GM12874 (cell line): Measurements from ENCODE around the gene C15orf39.

Source experiments
- CTCF ChIP-seq: IDR thresholded peaks from 2 replicates; pipeline ENCODE4 v1.5.1; 2011; ENCODE audit warnings: low read depth, mild to moderate bottlenecking, control low read depth, low read length, moderate library complexity; ENCODE audit not compliant: insufficient read depth

The C15orf39 gene

GRCh38 chr15:75211436-75212199 is 9.9 kb downstream of the C15orf39 start:
- TF ChIP-seq CTCF: no peak

DNA sequence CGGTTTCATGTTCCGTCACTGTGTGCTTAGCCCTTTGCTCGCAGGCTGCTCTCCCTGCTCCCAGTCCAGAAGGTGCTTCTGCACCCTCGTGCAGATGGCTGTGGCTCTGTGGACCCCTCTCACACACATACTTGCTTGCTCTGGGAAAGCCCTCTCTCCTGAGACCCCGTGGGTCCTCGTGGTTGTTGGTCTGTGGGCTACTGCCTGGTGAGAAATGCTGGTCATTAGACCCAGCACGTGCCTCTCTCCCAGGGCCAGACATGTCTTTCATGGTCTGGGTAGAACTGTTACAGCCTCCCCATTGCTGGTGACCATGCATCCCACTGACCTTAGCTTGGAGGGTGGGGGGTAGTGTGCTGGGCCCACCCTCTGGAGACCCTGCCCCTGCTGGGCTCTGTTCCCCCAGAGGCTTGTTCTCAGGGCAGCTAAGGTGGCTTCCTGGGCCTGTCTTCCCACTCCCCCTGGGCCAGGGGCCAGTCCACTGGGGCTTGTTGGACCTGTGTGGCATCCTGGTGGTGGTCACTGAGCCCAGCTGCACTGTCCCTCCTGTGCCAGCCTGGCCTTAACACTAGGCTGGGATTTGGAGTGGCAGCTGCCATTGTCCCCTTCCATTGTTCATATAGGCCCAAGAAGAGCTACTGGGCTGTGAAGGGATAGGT is 10.6 kb downstream of the C15orf39 start:
- TF ChIP-seq CTCF: no peak

DNA sequence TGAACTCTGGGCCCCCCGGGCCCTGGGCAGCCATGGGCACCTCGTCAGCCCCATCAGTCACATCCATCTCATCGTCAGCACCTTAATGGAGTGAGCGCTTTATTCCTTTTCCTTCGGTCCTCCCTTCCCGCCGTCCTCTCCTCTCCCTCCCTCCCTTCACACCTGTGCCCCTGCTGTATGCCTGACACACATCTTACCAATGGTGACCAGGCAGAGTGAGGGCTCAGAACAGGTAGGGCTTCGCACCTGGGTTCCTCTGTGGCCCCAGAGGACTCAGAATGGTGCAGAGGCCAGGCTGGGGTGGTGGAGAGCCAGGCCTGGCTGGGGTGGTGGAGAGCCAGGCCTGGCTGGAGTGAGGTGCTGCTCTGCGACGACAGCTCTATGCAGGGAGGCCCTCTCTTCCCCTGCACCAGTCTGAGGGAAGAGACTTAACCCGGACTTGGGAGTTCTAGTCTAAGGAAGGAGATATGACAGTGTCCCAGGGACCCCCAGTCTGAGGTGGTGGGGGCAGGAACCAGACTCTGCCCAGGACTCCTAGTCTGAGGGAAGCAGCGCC is 11.6 kb downstream of the C15orf39 start:
- no peak for TF ChIP-seq CTCF

DNA sequence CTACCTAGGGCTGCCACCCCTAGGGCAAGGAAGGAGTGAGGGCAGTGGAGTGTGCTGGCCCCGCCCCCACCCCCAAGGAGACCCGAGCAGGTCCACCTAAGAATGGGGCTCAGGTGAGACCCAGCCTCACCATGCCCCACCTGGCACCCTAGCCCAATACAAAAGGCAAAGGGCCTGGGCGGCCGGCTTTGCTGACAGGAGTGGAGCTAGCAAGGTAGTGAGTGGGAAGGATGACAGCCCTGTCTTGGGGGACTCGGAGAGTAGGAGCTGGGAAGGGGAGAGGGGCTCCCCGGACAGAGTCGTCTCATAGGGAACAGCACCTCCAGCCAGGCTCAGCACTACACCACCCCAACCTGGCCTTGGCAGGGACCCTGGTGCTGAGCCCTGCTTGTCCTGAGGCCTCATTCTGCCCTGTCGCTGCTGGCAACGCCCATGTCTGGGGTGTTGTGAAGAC is 12.1 kb downstream of the C15orf39 start:
- no peak for TF ChIP-seq CTCF

GRCh38 chr15:75214293-75215096 is 12.8 kb downstream of the C15orf39 start:
- TF ChIP-seq CTCF: no peak

GRCh38 chr15:75215107-75216004 is 13.7 kb downstream of the C15orf39 start:
- no peak for TF ChIP-seq CTCF
